ENCODE results near the gene ITIH2. TPM values are rescaled to one million over a fixed set of nuclear protein-coding genes. Genes with fewer than 3 reads are reported as not detected.
"Not testable (repeated sequence)": the region's sequence is repeated elsewhere in the genome, so short reads cannot be mapped to it uniquely, and the experiment has no call there.

Gene ITIH2
- total RNA-seq, 2 donors from 2014 or later = not detected

GRCh38 chr10:7689591-7689990 is 13.5 kb upstream of the ITIH2 start:
- H3K4me1 ChIP-seq (ENCODE audit: control insufficient read depth in 1 of 2, low read depth in 2 of 2) = no peaks in the 10 kb centered on the region
- H3K27me3 ChIP-seq (replicated peaks; ENCODE audit: insufficient read depth) = no peaks in the 10 kb centered on the region
- ATAC-seq (ENCODE audit: insufficient number of reproducible peaks, low FRiP score, low read depth) (no peak), DNase-seq (ENCODE audit: low spot score) (no peak)
- no peak overlapping the region for H3K27ac ChIP-seq
- H3K36me3 ChIP-seq = no peaks in the 10 kb centered on the region
- no peak for TF ChIP-seq CTCF (IDR thresholded peaks at IDR 0.05)
- no peak overlapping the region for H3K4me3 ChIP-seq
- H3K9me3 ChIP-seq = peaks cover 3% of the 10 kb centered on the region

- H3K4me1 ChIP-seq (ENCODE audit: control insufficient read depth in 1 of 2, low read depth in 2 of 2); H3K27me3 ChIP-seq (replicated peaks; ENCODE audit: insufficient read depth); H3K4me3 ChIP-seq; H3K9me3 ChIP-seq; H3K36me3 ChIP-seq; H3K27ac ChIP-seq; DNase-seq (ENCODE audit: low spot score); ATAC-seq (ENCODE audit: insufficient number of reproducible peaks, low FRiP score, low read depth): not testable (repeated sequence)
These were observed 12.1 kb upstream of the ITIH2 start for GRCh38 chr10:7690885-7691597.

- not testable (repeated sequence) for H3K36me3 ChIP-seq; ATAC-seq (ENCODE audit: insufficient number of reproducible peaks, low FRiP score, low read depth); H3K9me3 ChIP-seq; H3K27me3 ChIP-seq (replicated peaks; ENCODE audit: insufficient read depth); H3K27ac ChIP-seq; H3K4me3 ChIP-seq; DNase-seq (ENCODE audit: low spot score)
- H3K4me1 ChIP-seq (ENCODE audit: control insufficient read depth in 1 of 2, low read depth in 2 of 2) = peaks cover 8 to 15% of the 10 kb centered on the region in 2 donors
These were observed 10.7 kb upstream of the ITIH2 start for GRCh38 chr10:7692368-7692767.

GRCh38 chr10:7693194-7693593 is 9.9 kb upstream of the ITIH2 start:
- H3K27me3 ChIP-seq (replicated peaks; ENCODE audit: insufficient read depth); H3K27ac ChIP-seq; H3K9me3 ChIP-seq; ATAC-seq (ENCODE audit: insufficient number of reproducible peaks, low FRiP score, low read depth); DNase-seq (ENCODE audit: low spot score); H3K36me3 ChIP-seq; H3K4me3 ChIP-seq: not testable (repeated sequence)
- peaks cover 11 to 23% of the 10 kb centered on the region in 2 donors for H3K4me1 ChIP-seq (ENCODE audit: control insufficient read depth in 1 of 2, low read depth in 2 of 2)

- H3K9me3 ChIP-seq = no peaks in the 10 kb centered on the region
- no peaks in the 10 kb centered on the region for H3K27me3 ChIP-seq (replicated peaks; ENCODE audit: insufficient read depth)
- no peak for TF ChIP-seq CTCF (IDR thresholded peaks at IDR 0.05)
- H3K4me1 ChIP-seq (ENCODE audit: control insufficient read depth in 1 of 2, low read depth in 2 of 2) = peaks cover 11 to 24% of the 10 kb centered on the region in 2 donors
- DNase-seq (ENCODE audit: low spot score) = peak; percentile 16
- H3K4me3 ChIP-seq = peak overlapping the region; percentile 19
- ATAC-seq (ENCODE audit: insufficient number of reproducible peaks, low FRiP score, low read depth) = no peak
- peak overlapping the region; percentile 21 to 77 for H3K27ac ChIP-seq
- H3K36me3 ChIP-seq = no peaks in the 10 kb centered on the region
These were observed 6.6 kb upstream of the ITIH2 start for GRCh38 chr10:7696545-7696944.

GRCh38 chr10:7697426-7697825 is 5.7 kb upstream of the ITIH2 start:
- Histone ChIP-seq H3K4me3 (no peak overlapping the region), H3K27ac (peak overlapping the region; percentile 21 to 77), H3K36me3 (no peaks in the 10 kb centered on the region), H3K4me1 (ENCODE audit: control insufficient read depth in 1 of 2, low read depth in 2 of 2) (peaks cover 11 to 24% of the 10 kb centered on the region in 2 donors), H3K9me3 (no peaks in the 10 kb centered on the region), H3K27me3 (replicated peaks; ENCODE audit: insufficient read depth) (no peaks in the 10 kb centered on the region)
- TF ChIP-seq CTCF (IDR thresholded peaks at IDR 0.05) = no peak
- ATAC-seq (ENCODE audit: insufficient number of reproducible peaks, low FRiP score, low read depth) = no peak
- DNase-seq (ENCODE audit: low spot score) = no peak
